Left renal cortex interstitium (tissue), 4 donors: Measurements from ENCODE around the gene ABHD5. TPM values are rescaled to one million over a fixed set of nuclear protein-coding genes. Genes with fewer than 3 reads are reported as not detected.

ENCODE experiments used
- DNase-seq, 4 donors: peaks; one replicate each; pipeline ENCODE4 v3.0.0-alpha.2; 2013; ENCODE audit warnings: low read depth in 4 of 4, low spot score in 2 of 4, missing footprints in 1 of 4
- polyA plus RNA-seq, 4 donors: library from polyadenylated mRNA; unstranded; fragments of 120-200 nt; gene quantifications; one replicate each; pipeline ENCODE4 v1.2.1, GENCODE V29; 2013; ENCODE audit not compliant: insufficient read length in 4 of 4

Gene ABHD5
- polyA plus RNA-seq, 4 donors: 20.9 to 24.9 (median 22.8) TPM

DNA sequence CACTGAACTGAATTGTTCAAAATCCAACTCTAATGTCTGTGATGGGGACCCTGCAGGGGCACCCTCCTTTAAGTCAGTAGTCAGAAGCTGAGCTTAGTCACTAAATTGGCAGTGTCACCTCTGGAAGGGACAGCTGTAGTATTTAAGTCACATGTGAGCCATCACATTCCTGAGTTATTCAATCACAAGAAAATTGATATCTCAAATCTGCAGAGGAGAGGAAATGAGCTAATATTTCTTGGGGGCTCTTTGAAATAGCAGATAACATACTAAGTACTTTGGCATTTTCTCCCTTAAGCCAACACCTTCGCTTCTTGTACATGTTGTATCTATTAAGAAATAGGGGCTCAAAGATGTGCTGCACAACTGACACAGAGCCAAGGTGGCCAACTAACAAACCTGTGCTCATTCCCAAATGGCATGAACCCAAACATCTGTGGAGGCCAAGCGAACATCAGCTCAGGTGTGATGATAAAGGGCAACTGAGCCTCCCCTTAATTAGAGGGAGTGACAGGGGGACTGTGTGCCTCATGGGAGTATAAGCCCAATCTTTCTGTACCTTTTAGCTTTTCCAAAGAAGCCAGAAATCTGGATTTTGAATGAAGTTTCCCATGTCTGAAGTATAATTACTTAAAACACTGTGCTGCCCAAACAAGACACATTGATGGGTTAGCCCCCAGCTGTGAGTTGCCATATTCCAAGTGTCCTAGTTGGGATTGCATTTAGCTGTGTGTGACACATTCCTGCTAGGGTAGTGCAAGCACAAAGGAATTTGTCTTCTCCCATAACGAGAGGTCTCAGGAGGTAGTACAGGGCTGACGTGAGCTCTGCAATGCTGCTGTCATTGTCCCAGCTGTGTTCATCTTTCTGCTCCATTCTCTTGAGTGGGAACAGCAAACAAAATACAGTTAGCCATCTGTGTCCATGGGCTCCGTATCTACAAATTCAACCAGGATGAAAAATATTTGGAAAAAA lies 63.3 kb downstream of the ABHD5 start:
- no peak for DNase-seq

DNA sequence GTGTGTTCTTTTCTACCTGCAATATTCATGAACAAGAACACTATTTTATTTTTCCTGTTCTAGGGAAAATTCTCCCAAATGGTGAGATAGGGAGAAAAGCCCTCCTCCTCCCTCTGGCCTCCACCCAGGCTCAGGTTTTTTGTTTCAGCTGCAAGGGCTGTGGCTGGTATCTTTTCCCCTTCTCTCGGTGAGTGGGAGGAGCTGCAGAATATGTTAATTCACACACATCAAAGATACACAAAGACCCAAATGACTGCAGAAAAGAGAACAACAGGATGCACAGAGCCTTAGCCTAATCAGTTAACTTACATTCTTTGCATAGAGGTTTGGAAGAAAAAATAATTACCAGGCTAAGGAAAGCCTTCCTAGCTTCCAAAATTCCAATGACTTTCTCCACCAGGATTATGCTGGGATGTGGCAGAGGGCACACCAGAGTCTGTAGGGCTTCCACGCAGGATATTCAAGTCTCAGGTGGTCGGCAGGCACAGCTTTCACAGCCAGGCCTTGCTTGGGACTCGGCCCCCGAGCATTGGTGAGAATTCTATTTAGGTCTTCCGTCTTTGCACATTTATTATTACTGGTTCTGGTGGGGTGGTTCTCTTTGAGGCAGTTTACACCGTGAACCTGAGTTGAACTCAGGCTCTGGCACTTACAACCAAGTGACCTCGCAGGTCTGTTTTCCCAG lies 64.9 kb downstream of the ABHD5 start:
- DNase-seq: no peak

DNA sequence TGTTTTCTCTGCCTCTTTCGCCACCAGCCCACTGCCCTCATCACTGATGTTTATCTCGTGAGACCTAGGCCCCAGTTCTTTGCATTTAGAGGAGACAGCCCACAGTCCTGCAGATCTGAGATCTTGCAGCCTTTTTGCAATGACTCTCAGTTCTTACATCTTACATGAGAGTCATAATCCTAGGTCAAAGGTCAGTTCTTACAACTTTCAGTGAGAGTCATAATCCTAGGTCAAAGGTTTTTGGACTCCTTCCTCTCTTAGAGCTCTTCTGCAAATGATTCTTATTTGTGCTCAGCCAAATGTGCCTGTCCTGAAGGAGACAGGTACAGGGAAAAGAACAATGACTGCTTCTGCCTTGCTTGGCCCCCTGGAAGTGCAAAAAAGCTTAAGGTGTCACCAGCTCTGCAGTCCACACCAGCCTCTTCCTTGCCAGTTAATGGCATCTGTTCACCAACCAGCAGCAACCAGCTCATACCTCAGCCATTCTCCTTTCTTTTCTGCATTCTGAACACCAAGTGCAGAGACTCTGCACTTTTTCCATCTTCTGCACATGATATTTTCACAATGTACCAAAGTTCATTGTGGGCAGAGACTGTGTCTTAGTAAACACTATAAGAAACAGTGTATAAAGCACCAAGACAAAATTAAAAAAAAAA lies 67.1 kb downstream of the ABHD5 start:
- no peak for DNase-seq

DNA sequence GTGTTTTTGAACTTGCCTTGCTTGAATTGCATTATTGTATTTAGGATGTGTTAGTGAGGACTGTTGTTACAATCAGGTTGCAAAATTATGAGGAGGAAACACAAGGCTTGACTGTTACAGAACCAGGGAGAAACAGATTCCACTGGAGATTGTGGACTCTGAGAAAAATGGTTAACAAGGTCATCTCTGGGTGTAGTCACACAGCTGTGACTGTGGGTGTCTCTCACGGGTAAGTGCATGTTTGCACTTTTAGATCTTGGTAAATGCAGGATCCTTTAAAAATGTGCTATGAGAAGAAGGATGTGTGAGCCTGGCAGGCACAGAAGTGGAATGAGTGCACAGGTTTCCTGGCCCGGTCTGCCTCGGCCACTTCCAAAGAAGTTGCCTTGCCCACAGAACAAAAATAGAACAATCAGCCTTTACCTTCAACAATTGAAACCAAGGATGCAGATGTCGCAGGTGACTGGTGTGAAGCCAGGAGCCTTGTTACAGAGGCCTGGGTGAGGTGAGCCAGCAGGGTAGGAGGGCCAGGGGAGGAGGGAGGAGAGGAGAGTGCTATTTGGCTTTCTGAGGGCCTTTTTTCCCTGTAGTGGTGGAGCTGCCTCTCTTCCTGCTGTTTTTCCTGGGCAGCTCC lies 68.0 kb downstream of the ABHD5 start:
- no peak for DNase-seq

DNA sequence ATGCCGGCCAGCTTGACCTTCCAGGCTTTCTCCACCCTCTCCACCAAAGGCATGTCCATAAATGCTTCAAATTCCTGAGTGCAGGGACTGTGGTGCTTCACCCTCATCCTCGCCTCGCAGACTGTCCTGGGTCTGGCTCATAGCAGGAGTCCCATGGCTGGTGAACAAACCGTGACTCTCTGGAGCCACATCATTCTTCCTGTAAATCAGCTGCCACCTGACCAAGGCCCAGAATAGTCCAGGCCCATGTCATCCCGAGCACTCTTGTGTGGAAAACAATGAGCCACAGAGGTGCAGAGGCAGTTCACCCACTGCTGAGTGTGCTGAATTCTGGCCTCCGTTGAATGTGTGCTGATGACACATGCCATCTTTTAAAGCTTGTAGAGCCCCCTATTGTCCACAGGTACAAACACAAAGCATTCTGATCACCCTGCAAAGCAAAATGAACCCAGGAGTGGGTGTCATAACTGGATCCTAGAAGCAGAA lies 68.6 kb downstream of the ABHD5 start:
- DNase-seq: no peak

DNA sequence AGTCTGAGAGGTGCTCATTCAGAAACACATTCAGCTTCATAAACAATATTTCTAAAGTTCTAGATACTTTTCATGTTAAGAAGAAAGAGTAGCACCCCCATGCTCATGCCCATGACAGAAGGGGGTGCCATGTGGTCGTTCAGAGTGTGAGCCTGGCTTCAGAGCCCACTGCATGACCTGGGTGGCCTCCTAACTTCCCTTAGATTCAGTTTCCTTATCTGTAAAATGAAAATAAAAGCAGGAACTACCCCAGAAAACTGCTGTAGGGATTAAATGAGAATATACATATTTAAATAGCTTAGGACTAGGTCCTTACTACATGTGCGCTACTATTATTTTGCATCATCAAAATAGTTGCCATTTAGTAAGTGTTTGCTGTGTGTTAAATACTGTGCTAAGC lies 69.2 kb downstream of the ABHD5 start:
- no peak for DNase-seq

DNA sequence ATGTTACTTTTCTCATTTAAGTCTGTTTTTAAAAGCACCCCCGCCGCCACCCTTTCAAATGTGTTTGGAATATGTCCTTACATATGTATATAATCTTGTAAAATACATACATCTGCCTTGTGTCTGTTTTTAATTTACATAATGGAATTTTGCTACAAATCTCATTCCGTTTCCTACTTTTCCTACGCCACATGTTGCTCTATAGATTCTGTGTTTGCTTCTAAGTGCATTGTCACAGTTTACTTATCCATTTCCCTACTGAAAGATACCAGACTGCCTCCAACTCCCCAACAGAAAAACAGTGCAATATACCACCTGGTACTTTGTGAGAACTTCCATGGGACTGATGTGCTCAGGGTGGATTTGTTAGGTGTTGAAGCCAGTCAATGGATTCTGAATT lies 70.2 kb downstream of the ABHD5 start:
- no peak for DNase-seq

DNA sequence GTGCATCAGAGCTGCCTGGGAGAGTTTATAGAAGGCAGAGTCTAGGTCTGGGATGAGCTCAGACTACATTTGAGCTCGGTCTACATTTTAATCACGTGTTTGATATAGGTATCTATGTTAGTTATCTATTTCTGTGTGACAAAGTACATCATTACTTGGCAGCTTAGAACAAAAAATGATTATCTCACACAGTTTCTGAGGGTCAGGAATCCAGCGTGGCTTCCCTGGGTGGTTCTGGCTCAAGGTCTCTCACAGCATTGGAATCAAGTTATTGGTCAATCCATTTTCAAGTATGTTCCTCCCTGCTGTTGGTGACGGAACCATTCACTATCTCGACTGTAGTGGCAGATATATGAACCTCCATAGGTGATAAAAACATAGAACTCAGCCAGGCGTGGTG lies 71.7 kb downstream of the ABHD5 start:
- no peak for DNase-seq

DNA sequence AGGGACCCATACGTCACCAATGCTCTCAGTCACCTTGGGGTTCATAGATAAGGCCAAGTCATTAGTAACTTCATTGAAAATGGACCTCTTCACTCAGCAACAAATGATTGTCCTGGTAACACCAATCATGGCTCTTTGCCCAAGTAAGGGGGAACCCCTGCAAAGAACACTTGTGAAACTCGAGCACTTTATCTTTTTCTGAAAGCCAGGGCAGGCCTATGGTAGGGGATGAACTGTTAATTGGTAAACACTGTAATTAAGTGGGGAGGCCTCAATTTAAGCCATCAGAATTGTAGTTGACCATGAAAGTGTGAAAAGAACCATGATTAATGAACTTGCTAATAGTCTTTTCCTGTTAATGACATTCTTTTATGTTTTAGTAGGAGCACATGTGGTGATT lies 73.3 kb downstream of the ABHD5 start:
- no peak for DNase-seq

DNA sequence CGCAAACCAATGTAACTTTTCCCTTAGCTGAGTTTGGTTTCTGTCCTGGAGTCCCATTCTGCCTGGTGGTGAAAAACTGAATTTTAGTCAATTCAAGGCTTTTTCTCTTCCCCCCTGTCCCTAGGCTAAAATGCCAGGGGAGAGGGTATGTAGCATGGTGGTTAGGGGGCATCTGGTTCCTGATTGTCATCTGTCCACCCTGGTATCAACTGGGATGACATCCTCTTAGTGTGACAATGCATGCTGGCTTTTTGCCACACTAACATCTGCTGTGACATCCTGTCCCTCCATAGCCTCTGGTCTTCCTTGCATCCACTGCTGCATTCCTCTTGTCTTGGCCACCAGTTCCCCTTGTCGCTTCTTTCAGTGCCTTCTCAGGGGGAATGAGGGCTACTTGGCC lies 73.7 kb downstream of the ABHD5 start:
- no peak for DNase-seq

DNA sequence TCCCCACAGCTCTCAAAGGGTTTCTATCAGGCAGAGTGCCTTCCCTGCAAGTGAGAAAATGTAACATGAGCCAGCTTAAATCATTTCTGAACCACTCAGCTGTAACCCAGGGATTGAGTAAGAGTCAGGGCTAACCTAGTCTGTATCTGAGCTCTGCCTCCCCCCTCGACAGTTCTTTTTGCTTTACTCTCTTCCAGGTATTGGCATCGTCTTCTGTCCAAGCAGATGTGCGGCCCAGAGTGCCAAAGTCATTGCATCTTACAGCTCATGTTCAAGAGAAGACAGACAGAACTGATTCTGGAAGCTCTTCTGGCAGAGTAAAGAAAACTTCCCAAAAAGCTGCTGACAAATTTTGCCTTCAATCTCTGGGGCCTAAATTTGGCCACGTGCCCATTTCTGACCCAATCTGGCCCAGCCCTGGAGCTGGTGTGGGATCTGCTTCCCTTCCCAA lies 74.8 kb downstream of the ABHD5 start:
- DNase-seq: peak in 1 of 4 donors; percentile 12

DNA sequence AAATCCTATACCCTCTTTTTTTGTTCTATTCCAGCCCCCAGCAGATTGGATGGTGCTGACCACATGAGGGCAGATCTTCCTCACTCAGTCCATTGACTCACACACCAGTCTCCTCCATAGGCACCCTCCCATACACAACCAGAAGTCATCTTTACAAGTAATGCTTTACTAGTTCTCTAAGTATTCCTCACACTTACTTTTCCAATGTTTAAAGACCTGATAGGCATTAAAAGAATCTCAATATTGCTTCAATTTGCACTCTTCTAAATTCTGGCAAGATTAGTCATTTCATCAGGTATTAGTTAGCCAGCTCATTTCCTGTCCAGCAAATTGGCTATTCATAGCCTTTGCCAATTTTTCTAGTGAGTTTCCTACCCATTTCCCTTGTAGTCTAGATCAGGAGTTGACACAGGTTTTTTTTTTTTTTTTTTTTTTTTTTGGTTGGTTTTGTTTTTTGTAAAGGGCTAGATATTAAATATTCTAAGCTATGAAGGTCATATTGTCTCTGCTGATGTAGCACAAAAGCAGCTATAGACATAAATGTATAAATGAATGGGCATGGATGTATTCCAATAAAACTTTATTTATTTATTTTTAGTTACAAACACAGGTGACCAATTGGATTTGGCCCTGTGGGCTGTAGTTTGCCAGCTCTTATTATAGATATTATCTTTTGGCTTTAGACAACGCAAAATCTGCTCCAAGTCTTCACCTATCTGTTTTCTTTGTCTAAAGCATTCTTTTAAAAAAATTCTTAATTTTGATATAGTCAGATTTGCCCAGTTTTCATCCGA lies 76.1 kb downstream of the ABHD5 start:
- DNase-seq: no peak

DNA sequence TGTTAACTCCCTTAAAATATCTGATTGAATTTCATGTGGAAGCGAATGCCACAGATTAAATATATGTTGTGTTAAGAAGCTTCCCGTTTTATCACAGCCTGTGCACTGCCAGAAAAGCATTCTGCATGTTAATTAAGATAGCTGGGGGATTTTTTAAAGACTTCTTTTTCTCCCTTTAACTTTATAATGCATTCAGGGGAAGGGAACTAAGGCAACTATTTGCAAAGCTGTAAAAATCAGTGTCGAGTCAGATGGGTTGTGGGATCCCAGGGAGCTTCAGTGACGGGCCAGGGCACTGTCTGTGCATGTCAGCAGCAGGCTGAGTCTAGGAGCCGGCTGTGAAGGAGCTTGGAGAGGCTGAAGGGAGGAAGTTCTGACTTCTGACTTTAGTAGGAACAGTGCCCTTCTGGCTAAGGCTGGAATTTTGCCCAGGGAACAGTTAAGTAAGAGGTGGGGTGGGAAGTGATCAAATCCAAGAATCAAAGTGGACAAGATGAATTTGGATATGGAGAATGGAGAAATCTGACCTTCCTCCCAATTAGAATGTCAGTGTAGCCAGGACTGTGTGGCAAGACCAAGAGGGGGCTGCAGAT lies 77.7 kb downstream of the ABHD5 start:
- DNase-seq: no peak

DNA sequence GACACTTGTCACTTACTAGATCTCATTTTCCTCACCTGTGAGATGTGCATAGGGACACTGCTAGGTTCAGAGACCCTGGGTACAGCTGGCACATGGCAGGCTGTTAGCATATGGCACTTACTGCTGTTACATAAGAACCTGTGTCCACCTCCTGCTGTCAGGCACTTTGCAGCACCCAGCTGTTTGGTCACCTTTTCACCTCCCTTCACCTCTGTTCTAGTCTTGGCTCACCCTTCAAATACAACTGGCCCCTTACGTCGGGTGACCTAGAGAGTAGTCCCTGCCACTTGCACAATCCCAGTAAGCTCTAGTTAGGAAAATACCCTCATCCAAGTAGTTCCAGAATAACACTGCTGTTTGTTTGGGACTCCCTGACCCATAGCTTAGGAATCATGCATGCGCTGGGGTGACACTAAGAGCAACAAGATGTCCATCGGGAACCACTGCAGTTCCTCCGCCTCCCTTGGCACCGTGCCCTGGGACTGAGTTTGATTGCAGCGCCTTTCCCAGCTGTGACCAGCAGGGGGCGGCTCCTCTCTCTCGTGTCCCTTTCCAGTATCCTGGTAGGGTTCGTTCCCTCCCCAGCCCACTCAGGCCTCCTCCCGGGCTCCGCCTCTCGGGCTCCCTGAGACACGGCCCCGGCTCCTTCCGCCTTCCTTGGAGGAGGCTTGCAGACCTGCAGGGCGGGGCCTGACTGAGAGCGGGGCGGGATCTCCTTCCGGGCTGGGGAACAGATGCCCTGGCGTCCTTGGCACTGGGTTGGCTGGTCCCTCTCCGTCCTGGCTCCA lies 78.6 kb downstream of the ABHD5 start:
- peak; percentile 63 to 90 (median 81) for DNase-seq

DNA sequence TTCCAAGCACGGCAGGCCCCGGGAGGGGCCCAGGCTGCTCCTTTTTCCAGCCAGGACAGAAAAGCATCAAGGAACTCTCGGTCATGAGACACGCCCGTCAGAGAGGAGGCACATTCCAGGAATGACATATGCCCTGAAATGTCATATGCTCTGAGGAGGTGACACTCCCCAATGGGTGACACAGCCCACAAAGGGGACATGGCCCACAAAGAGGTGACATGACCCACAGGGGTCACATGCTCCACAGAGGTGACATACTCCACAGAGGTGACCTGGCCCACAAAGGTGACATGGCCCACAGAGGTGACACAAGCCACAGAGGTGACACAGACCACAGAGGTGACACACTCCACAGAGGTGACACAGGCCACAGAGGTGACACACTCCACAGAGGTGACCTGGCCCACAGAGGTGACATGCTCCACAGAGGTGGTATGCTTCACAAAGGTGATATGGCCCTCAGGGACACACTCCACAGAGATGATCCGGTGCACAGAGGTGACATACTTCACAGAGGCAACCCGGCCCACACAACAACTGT lies 79.2 kb downstream of the ABHD5 start:
- no peak for DNase-seq

DNA sequence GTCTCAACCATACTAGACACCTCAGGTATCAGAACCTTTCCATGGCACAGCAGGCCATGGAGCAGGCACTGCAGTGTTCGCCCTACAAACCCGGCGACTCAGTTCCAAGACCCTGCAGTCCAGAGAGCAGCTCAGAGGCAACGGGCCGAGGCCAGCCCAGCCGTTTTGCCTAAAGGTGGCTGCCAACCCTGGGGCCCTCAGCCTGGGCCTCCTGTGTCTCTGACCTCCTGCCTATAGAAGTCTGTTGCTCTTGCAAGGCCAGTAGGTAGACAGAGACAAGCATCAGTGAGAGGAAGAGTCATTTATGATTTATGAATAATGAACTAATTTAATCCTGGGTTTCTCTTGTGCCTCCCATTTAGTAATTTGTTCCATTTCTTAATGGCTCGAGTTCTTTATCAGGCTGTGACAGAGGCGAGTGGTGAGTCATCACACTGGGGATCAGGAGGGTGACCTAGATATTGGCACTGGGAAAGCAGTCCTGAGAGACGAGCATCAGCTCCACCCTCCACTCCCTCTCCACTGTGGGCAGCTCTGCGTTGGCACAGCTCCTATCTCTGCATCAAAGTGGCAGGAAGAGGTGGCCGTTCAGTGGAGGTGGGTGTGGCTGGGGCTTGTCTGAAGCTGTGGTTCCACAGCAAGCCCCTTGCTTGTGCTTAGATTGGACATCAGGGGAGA lies 79.8 kb downstream of the ABHD5 start:
- DNase-seq: no peak

DNA sequence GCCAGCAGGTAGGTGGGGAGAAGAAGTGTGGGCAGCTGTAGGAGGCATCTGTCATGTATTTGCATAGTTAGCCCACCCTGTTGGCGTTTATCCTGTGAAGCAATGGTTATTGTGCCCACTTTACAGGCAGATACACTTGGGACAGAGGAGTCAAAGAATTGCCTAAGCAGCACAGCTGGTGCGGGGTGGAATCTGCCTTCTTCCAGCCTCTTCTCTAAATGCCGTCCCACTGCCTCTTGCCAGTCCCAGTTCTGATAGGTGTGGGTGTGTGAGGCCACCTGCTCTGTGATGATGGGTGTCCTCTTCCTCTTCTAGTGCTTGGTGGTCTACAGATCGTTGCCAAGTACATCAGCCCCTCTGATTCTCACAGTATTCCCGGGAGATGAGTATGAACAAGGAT lies 80.9 kb downstream of the ABHD5 start:
- DNase-seq: no peak
